GM06990 (cell line): Measurements from ENCODE around the gene SPEG.

ENCODE experiments used
- DNase-seq: peaks from one replicate; pipeline ENCODE4 v3.0.0-alpha.2; 2011; ENCODE audit not compliant: insufficient read length; ENCODE audit errors: extremely low read depth
- H3K27me3 ChIP-seq: replicated peaks from 2 replicates; pipeline ENCODE4 v1.6.0; 2011; ENCODE audit warnings: low read length; ENCODE audit not compliant: control insufficient read depth, insufficient read depth
- H3K36me3 ChIP-seq: 2 replicates; pipeline ENCODE4 v1.5.1; 2011; ENCODE audit warnings: low read length; ENCODE audit not compliant: control insufficient read depth, insufficient read depth
- H3K4me3 ChIP-seq: replicated peaks from 2 replicates; pipeline ENCODE4 v1.5.1; 2011; ENCODE audit warnings: low read depth, mild to moderate bottlenecking, control low read depth, low read length
- CTCF ChIP-seq: IDR thresholded peaks from 2 replicates; pipeline ENCODE4 v1.5.1; 2011; ENCODE audit warnings: low read length, control low read depth, mild to moderate bottlenecking, inconsistent platforms; ENCODE audit not compliant: insufficient read depth, poor library complexity, severe bottlenecking

The SPEG gene

DNA sequence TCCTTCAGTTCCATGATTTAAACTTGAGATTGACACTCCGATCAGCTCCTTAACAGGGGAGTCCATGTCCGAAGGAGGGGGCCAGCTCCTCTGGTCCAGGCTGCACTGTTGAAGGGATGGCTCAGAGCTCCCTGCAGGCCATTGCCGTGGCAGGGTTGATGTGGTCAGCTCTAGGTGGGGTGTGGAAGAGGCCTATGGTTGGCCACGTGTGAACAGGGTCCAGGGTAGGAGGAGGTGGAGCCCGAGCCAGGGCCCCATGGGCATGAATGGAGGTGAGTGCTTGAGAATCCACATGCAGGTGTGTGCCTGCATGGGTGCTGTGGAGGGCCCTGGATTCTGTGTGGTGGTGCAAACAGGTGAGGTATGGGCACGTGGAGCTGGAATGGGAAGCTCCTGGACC, 1.1 kb downstream of the SPEG start:
- TF ChIP-seq CTCF: no peak
- no peak for DNase-seq
- Histone ChIP-seq H3K27me3 (no peaks in the 10 kb centered on the region; the same call in none of the 2 replicates), H3K36me3 (no peaks in the 10 kb centered on the region), H3K4me3 (no peak overlapping the region)

DNA sequence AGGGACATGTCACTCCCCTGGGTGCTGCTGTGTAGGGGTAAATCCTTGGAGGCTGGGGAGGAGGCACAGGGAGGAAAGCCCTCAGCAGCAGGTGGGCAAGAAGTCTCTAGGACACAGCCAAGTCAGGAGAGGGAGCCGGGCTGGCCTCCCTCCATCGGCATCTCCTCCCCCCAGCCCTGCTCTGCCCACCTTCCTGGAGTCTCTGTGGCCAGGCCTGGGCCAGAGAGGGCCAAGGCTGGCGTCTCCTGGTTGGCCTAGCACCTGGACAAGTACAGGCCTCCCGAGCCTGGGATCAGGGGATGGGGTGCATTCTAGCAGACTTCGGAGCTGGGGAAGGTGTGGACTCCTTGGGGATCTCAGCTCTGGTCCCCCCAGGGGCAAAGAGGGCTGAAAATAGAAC, 1.8 kb downstream of the SPEG start:
- peaks cover 3% of the 10 kb centered on the region for H3K27me3 ChIP-seq
- no peaks in the 10 kb centered on the region for H3K36me3 ChIP-seq
- TF ChIP-seq CTCF: no peak
- H3K4me3 ChIP-seq: no peak overlapping the region
- DNase-seq: no peak

GRCh38 chr2:219437141-219437540, 2.5 kb downstream of the SPEG start:
- no peak for DNase-seq
- no peak for TF ChIP-seq CTCF
- H3K36me3 ChIP-seq: no peaks in the 10 kb centered on the region
- peaks cover 4% of the 10 kb centered on the region for H3K27me3 ChIP-seq
- H3K4me3 ChIP-seq: no peak overlapping the region

GRCh38 chr2:219437690-219438206, 3.1 kb downstream of the SPEG start:
- no peaks in the 10 kb centered on the region for H3K36me3 ChIP-seq
- H3K27me3 ChIP-seq: peaks cover 4% of the 10 kb centered on the region
- no peak for DNase-seq
- no peak overlapping the region for H3K4me3 ChIP-seq
- no peak for TF ChIP-seq CTCF

DNA sequence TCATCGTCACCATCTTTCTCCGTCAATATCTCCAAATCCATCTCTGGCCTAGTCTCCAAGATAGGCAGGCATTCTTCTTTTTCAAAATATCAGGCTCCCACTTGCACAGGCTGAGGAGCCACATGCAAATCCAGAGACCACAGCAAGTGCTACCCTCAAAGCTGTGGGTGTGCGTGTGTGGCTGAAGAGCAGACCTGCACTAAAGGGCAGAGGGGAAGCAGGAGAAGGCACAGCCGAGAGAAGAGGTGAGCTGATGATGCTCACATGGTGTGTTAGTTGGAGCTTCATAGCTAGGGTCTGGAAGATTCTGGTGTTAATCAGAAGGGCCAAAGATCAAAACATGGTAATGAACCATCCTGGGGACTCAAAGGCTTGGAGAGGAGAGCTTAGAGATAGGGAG, 3.8 kb downstream of the SPEG start:
- DNase-seq: no peak
- TF ChIP-seq CTCF: no peak
- H3K36me3 ChIP-seq: no peaks in the 10 kb centered on the region
- peaks cover 7% of the 10 kb centered on the region for H3K27me3 ChIP-seq
- no peak overlapping the region for H3K4me3 ChIP-seq

DNA sequence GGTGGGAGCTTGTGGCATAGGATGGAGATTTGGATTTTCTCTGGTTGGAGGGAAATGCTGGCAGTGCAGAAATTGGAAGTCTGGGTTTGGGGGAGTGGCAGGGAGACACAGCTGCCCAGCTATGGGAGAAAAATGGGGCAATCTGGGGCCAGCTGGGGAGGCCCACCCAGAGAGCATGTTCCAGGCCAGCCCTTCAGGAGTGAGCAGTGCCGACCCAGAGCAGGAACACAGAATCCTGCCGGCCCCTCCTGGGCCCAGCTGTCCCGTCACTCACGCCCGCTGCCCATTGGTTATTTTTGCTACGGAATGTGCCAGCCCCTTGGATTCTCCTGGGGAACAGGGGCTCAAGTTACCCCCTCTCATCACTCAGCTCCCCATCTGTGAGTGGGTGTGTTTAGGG, 4.9 kb downstream of the SPEG start:
- Histone ChIP-seq H3K4me3 (no peak overlapping the region), H3K27me3 (peaks cover 7% of the 10 kb centered on the region), H3K36me3 (no peaks in the 10 kb centered on the region)
- no peak for TF ChIP-seq CTCF
- DNase-seq: no peak
